Right kidney (tissue), 1 donor: ENCODE measurements around the gene CPNE4.

Source experiments
- DNase-seq: peaks from one replicate; pipeline ENCODE4 v3.0.0-alpha.2; 2016

CPNE4 gene

GRCh38 chr3:131796111-131796510 lies 238.7 kb downstream of the CPNE4 start:
- DNase-seq = no peak

- DNase-seq = no peak
Observed at GRCh38 chr3:131795390-131796090, 239.3 kb downstream of the CPNE4 start.

GRCh38 chr3:131794766-131795388 lies 239.9 kb downstream of the CPNE4 start:
- DNase-seq = peak; percentile 22

GRCh38 chr3:131793870-131794269 lies 240.9 kb downstream of the CPNE4 start:
- no peak for DNase-seq

- DNase-seq = no peak
Observed at GRCh38 chr3:131789188-131789587, 245.6 kb downstream of the CPNE4 start.

GRCh38 chr3:131786386-131786785 lies 248.4 kb downstream of the CPNE4 start:
- no peak for DNase-seq

GRCh38 chr3:131782751-131783150 lies 252.1 kb downstream of the CPNE4 start:
- no peak for DNase-seq

- no peak for DNase-seq
Observed at GRCh38 chr3:131778526-131778925, 256.3 kb downstream of the CPNE4 start.

- no peak for DNase-seq
Observed at GRCh38 chr3:131775650-131776049, 259.2 kb downstream of the CPNE4 start.

GRCh38 chr3:131772269-131773026 lies 262.4 kb downstream of the CPNE4 start:
- no peak for DNase-seq

GRCh38 chr3:131762981-131763564 lies 271.7 kb downstream of the CPNE4 start:
- no peak for DNase-seq

GRCh38 chr3:131756405-131756804 lies 278.4 kb downstream of the CPNE4 start:
- DNase-seq = no peak

GRCh38 chr3:131755380-131755779 lies 279.4 kb downstream of the CPNE4 start:
- DNase-seq = no peak

GRCh38 chr3:131750256-131750655 lies 284.6 kb downstream of the CPNE4 start:
- DNase-seq = no peak

- DNase-seq = no peak
Observed at GRCh38 chr3:131749826-131750225, 285.0 kb downstream of the CPNE4 start.

- DNase-seq = no peak
Observed at GRCh38 chr3:131747466-131747865, 287.3 kb downstream of the CPNE4 start.

- DNase-seq = no peak
Observed at GRCh38 chr3:131744765-131745164, 290.0 kb downstream of the CPNE4 start.

- no peak for DNase-seq
Observed at GRCh38 chr3:131743126-131743525, 291.7 kb downstream of the CPNE4 start.

- DNase-seq = no peak
Observed at GRCh38 chr3:131739211-131739610, 295.6 kb downstream of the CPNE4 start.

- DNase-seq = no peak
Observed at GRCh38 chr3:131738095-131738494, 296.7 kb downstream of the CPNE4 start.

- no peak for DNase-seq
Observed at GRCh38 chr3:131735544-131735943, 299.3 kb downstream of the CPNE4 start.

GRCh38 chr3:131735116-131735515 lies 299.7 kb downstream of the CPNE4 start:
- DNase-seq = no peak
